Measurements from ENCODE around the gene COX7A2.

COX7A2 gene

DNA sequence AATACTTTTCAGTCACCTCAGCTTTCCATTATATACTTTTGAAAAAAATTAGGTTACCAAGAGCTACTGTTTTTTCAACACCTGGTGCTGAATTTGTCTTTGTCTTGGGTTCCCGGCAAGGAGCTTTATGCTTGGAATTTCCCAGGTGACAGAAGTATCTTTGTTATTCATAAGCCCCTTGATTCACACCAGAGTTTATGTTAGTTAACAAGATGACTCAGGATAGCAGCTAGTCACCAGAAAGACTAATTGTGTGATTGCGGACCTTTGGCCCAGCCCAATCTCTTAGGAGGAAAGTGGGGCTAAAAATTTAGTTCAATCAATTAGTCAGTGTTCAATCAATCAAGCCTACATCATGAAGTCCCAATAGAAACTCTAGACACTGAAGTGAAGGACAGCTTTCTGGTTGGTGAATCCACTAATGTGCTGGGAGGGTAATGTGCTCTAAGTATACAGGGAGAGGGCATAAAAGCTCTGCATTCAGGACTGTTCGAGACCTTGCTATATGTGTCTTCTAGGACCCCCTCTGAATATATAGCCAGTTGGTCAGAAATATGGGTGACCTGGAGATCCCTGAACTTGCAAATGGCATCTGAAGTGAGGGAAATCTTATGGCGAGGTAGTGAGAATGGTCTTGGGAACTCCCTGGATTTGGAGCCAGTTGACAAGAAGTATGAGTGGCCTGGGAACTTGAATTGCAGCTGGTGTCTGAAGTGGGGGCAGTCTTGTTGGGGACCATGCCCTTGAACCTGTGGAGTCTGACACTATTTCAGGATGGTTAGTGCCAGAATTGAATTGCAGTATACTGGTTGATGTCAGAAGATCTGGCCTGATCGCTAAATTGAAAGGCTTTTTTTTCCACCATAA lies 24.8 kb upstream of the COX7A2 start:
- no peak for DNase-seq (ENCODE audit: low read depth in 2 of 2)

DNA sequence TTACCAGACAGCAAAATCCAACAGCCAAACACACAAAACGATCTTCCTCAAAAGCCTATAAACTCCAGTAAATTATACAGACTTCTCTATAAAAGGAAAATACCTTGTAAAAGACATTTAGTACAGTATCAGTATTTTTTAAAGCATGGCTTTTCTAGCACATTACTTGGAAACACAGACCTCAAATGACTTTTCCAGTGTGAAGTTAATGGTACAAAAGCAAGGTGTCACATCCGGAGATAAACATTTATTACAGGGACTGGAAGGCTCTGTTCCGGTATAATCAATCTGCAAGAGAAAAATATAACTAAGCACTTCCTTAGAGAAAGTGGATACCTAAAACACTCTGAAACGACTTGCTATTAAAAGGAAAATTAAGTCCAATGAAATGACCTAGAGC lies 23.9 kb upstream of the COX7A2 start:
- DNase-seq (ENCODE audit: low read depth in 2 of 2): no peak

DNA sequence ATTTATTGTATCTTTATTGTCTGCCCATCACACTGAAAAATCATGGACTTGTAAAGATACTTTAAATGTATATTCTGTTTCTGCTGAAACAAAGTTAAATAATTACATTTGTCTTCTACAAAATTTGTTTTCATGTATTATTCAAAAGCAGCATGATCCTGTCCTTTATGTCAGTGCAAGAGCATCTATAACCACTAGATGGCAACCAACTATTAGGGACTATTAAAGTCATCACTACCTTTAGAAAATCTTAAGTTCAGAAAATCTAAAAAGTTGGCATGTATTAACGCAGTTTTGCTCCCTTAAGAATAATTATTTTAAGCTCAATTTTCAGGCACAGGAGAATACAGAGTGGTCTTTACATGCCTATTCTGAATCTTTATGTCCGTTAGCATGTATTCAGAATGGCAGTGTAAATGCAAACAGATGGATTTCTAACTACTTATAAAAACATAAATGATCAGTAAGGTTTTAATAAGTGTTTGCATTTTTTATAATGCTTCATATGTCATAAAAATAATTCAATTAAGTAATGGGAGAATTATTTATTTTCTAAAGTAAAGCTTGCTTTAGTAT lies 23.2 kb upstream of the COX7A2 start:
- DNase-seq (ENCODE audit: low read depth in 2 of 2): no peak

DNA sequence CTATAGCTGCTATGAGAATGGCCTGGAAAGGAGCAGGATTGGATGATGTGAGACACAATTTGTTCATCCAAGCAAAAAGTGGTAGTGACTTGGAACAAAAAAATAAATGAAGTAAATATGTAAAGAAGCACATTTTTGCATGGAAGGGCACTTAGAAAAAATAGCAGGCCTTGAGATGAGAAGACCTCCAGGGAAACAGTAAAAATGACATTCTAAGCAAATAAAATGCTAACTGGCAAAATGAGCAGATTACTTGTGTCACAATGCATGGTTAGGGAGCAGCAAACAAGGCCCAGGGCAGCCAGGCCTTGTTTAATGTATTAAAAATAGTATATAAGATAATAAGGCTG lies 19.8 kb upstream of the COX7A2 start:
- DNase-seq (ENCODE audit: low read depth in 2 of 2): no peak

DNA sequence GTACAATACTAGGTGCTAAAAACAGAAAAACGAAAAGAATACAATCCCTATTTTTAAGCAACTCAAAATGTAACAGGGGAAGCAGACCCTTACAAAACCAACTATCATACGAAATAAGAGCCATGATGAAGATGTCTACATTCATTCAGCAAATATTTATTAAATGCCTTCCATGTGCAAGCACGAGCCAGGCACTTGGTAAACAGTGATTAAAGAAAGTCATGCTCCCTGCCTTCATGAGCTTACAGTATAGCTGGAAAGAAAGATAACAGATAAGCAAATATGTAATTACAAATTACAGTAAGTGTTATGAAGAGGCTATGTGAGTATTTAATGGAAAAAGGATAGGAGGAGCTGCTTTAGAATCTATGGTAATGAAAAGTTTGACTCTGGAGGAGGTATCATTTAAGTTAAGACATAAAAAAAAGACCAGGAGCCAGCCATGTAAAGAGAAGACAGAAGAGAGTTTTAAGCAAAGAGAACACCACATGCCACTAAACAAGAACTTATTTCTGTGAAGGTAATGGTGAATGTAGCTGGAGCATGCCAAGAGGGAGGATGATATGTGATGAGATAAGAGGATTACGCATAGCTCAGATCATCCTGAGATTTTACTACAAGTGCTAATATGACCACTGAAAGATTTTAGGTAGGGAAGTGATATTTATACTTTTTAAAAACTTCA lies 19.3 kb upstream of the COX7A2 start:
- DNase-seq (ENCODE audit: low read depth in 2 of 2): no peak

DNA sequence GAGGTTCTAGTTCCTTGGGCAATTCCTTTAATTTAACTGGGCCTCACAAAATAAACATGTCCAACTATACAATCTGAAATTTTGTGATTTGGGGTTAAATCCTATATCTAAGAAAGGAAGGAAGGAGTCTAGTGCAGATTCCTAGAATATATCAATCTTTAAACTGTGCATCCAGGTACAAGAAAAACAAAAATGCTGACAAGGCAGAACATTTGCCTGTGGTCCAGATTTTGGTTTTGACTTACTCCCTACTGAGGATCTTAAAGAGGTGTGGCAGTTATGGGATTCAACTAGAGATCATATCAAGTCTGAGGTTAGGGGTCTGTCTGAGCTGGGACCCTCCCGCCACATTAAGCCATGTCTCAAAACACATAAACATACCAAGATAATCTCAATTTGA lies 17.7 kb upstream of the COX7A2 start:
- DNase-seq (ENCODE audit: low read depth in 2 of 2): no peak

DNA sequence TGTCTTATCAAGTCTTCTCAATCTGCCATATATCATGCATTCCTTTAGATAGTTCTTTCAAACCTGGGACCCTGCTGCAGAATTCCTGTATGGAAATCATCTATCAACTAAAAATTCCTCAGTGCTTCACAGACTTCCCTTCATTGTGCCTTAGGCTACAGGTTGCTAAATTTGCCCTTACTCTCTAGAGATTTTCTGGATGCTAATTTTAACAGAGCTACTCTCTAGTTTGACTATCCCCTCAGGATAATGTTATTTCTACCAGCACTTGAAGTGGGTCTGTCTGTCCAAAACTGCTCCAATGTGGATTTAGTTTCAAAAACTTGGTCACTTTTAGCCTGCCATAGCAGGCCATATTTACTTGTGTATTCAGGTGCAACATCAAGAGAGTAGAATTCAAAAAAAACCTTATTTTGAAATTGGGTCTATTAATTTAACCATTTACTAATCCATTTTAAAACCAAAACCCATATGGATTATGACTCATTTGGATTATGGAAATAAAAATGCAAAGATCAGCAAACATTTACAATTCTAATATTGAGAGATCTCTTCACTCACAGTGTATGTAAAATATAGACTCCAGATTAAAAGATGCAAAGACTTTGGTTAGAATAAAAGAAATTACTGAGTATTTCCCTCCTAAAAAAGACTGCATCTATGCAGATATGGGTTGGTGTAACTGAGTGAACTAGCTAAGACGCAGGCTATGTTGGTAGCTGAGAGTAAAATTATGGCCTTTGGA lies 13.9 kb upstream of the COX7A2 start:
- no peak for DNase-seq (ENCODE audit: low read depth in 2 of 2)

DNA sequence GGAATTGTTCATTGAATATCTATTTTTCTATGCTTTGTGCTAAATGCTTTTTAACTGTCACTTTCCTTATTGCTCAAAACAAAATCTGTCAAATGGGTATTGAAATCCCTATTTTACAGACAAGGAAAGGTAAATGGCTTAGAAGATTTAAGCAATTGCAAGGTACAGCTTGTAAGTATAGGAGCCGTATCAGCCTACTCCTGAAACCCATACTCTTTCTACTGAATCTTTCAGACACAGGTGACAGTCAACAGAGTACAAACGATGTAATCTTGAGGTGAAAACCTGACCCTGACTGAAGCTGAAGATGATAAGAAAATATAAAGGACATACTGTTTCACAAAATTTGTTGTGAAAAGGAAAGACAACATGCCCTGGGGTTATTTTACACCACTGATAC lies 7.0 kb upstream of the COX7A2 start:
- no peak for DNase-seq (ENCODE audit: low read depth in 2 of 2)

DNA sequence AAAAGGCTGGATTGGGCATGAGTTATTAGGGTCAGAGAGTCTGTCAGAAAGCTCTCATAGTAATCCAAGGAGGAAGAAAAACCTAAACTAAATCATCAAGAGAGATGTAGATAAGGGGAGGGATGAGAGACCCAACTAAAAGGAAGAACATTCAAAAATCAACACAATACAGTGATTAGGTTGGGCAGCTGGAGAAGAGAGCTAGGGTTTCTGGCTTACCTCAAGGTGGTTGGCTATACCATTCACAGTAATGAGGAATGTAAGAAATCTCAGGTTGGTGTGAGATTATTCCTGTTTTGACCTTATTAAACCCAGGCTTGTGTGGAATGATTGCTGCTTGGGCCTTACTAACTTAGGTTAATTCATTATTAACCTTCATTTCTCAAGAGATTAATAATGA lies 6.2 kb upstream of the COX7A2 start:
- DNase-seq (ENCODE audit: low read depth in 2 of 2): no peak

DNA sequence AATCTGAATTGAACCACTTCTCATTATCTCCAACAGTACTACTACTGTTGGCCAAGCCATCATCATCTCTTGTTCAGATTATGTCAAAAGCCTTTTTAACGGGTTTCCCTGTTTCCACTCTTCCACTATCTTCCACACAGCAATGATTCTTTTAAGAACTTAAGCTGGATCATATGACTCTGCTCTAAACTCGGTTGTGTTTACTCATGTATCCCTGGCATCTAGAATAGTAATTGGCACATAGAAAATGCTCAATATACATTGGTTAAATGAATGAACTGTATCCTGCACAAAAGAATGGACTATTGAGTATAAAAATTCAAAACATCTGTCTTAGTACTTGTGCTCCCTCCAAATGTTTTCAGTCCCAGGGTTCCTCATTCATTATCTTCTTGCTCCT lies 2.8 kb upstream of the COX7A2 start:
- no peak for DNase-seq (ENCODE audit: low read depth in 2 of 2)

DNA sequence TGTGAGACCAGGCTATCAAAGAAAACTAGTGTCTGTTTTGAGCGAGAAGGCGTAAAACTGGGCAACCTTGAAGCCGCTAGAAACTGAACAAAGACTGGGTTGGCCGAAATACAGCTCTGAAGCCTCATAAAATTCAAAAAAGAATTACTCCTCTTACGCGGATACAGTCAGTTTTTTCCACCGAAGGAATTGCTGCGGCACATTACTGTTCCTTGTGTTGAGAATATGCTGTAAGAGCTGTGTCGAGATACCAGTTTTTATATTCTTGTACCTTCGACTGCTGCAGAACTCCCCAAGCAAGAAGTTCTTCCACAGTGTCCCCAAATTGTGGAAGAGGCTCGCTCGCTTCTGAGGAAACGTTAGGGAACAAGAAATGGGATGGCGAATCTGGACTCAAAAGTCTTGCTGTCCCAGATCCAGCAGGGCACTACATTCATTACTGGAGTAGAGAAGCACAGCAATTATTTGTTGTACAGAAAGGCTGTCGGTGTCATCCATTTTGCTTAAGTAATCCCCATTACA lies 523 bp upstream of the COX7A2 start:
- no peak for DNase-seq (ENCODE audit: low read depth in 2 of 2)

DNA sequence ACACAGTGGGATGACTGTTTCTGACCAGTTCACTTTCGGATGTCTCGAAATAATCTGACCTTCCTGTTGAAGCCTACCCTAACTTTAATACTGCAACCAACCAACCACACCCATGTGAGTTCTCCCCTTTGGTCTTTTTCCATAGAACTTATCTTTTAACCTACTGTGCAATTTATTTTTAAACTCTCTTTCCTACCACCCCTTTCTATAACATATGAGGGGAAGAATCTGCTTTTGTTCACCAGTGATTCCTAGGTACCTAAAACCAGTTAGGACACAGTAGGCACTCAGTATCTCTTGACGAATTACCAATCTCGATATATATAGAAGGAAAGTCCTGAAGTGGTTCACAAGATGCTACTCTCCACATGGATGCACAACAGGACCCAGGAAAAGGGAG lies 7.0 kb downstream of the COX7A2 start:
- DNase-seq (ENCODE audit: low read depth in 2 of 2): no peak

DNA sequence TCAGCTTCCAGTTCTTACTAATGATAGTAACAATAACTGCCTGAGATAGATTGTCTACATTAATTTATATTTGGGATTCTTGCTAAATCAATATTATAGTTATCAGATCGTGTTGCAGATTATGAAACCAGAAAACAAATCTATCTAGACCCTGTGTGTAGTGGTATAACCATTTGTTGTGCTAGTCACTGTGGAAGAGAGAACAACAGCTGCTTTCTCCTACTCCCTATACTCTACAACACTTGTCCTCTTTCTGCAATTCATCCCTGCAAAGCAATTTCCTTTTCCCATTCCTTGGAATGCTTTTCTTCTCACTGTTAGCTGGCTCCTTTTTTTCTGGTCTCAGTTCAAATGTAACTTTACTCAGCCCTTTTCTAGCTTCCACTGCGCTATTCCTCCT lies 8.3 kb downstream of the COX7A2 start:
- DNase-seq (ENCODE audit: low read depth in 2 of 2): no peak

DNA sequence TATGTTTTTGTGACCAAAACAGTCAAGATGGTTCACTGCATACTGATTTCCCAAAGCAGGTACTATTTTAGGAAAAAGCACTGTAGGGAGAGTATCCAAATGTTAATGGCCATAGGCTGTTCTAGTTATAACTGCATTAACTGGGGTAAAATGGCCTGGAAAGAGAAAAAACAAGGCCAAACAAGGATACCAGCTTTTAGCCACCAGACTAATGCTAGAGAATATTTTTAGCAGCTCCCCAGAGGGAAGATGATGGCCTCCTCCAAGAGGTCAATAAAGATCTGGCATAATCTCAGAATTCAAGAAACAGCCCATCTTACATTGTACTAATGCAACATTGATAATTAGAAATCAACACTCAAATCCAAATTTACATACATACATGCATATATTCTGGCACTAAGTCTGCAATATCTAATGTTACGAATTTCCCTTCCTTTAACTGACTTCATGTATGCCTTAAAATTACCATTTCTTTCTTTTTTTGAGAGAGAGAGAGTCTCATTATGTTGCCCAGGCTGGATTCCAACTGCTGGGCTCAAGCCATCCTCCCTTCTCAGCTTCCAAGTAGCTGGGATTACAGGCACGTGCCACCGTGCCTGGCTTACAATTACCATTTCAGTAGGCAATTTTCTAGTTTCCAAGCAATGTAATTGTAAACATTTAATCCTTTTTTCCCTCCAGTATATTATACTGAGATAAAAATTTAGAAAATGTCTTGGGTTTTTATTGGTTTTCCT lies 9.3 kb downstream of the COX7A2 start:
- no peak for DNase-seq (ENCODE audit: low read depth in 2 of 2)

DNA sequence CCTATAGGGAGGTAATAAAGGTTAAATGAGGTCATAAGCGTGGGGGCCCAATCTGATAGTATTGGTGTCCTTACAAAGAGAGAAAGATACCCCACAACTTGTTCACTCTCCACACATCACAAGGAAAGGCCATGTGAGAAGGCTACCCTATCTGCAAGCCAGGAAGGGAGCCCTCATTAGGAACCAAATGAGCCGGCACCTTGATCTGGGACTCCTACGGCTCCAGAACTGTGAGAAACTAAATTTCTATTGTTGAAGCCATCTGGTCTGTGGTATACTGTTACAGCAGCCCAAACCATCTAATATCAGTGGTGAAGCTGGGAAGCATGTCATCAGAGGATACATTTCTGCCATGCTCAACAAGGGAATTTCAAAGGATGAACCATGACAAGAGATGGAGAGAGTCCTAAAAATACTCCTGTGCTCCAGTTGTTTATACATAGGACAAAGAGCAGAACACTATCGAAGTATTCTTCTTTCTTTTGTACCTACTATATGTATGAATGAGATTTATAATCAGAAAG lies 10.4 kb downstream of the COX7A2 start:
- DNase-seq (ENCODE audit: low read depth in 2 of 2): no peak

DNA sequence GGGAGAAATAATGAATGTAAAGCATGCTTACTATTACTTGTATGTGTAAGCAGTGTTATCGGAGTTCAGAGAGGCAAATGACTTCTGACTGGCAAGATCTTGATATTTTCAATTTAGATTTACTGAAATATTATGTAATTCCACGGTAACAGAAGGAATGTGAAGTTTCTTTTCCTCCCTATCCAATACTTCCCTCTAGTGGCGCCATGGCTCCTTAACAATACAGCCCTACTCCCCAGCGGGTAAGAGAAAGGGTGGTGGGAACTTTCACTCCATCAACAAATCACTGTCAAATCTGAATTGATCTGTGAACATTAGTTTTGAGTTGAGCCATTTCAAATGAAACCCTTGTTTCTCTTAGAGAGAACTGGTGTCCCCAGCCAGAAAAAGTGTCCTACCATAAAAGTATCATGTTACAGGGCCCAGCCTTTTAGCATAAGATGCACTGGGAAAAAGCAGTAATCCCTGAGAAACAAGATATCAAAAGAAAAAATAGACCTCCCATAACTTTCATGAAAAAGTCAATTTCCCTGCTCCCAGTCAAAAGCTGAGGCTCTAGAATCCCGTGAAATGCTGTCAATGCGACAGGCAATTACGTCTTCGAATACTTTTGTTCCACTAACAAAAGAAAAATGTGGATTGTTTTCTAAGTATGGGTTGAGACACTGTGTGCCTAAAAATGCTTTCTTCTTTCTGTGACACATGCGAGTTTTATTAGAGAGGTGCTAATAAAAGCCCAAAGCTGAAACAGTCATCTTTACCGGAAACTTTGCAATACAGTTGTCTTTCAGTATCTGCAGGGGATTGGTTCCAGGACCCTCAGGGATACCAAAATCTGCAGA lies 12.9 kb downstream of the COX7A2 start:
- DNase-seq (ENCODE audit: low read depth in 2 of 2): no peak

DNA sequence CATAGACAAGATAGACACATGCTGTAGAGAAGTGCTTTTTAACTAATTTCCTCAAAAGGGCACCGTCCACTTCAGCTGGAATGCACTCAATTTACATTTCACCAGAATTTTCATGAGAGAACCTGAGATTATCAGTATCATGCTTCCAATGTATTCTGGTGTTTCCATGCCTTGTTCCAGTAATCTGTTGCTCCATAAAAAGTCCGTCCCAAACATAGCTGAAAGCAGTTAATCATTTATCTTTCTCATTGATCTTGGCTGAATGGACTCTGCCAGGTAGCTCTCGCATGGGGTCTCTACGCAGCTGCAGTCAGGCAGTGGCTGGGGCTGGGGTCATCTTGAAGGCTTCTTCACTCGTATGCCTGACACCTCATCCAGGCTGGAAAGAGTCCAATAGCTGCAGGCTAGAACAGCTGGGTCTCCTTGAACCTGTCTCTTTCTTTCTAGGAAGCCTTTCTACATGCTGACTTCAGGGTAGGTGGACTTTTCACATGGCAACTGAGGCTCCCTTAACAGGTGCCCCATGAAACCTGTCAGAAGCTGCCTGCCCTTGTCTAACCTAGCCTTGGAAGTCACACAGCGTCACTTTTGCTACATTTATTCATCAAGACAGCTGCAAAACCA lies 19.2 kb downstream of the COX7A2 start:
- no peak for DNase-seq (ENCODE audit: low read depth in 2 of 2)

DNA sequence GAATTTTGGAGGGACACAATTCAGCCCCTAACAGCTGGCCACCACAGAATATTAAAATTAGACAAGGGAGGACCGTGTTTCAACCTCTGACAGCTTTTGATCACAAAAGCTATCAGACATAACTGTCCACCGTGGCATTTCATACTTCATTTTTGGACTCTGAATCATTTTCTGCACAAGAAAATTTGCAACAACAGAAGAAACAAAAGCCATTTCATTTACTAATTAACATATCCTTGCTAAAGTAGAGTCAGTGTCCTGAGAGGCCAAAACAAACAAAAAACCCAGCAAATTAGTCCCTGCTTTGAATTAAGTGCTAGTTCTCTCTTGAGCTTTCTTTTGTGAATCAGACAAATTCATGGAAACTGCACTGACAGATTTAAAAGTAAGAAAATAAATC lies 20.2 kb downstream of the COX7A2 start:
- no peak for DNase-seq (ENCODE audit: low read depth in 2 of 2)

DNA sequence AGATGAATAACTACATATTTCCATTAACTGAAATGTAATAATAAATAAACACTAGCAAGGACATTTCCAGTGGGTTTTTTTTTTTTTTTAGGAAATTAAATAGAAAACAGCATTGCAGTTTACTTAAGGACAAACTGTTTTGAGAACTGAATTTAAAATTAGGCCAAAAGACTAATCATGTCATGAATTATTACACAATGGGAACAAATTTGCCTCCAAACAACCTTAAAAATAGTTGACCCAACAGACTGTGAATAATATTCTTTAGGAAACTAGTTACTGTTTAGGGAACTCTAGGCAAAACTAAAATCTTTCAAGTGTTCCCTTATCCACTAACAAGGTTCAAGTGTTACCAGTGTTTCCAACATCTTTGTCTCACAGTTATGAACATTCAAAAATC lies 21.3 kb downstream of the COX7A2 start:
- no peak for DNase-seq (ENCODE audit: low read depth in 2 of 2)

DNA sequence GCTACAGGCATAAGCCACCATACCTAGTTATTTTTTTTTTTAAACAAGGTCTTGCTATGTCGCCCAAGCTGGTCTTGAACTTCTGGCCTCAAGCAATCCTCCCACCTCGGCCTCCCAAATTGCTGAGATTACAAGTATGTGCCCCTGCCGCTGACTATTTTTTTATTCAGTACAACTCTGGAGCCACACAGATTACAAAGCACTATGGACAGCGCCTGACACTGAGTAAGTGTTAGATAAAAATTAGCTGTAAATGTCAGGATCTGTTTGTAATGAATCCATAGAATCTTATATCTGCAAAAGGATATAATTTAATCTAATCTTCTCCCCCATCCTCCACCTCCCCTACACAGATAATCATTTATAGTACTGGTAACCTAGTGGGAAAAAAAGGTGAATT lies 22.5 kb downstream of the COX7A2 start:
- DNase-seq (ENCODE audit: low read depth in 2 of 2): no peak
